ENCODE data around the gene DDX24.
A peak's percentile ranks its signal among the peaks of the same experiment; 100 is the strongest.

DDX24 gene

GRCh38 chr14:94080621-94081385 lies at the start of gene DDX24, which contains the start of gene IFI27L1:
DDX24 (minus strand) TSS chr14:94081202; CDS start chr14:94079742, 1,460 bp downstream.
IFI27L1 (plus strand) TSS chr14:94081310; CDS start chr14:94096938, 15,628 bp downstream.
- peak; percentile 82 for DNase-seq (ENCODE audit: low read depth)
- no peak for TF ChIP-seq CTCF (IDR thresholded peaks at IDR 0.05; ENCODE audit: low read depth, low read length, missing control alignments)
- H3K4me3 ChIP-seq (ENCODE audit: low read depth, low read length) = peak within 1 kb of the TSS; percentile 93
- in situ Hi-C loops (cut with HindIII; ENCODE audit: low sequenced_read_pairs) = no loop called here

GRCh38 chr14:94129758-94130414 lies 48.9 kb upstream of the DDX24 start:
- peak overlapping the region; percentile 57 for H3K4me3 ChIP-seq (ENCODE audit: low read depth, low read length)
- in situ Hi-C loops (cut with HindIII; ENCODE audit: low sequenced_read_pairs) = no loop called here
- DNase-seq (ENCODE audit: low read depth) = no peak
- TF ChIP-seq CTCF (IDR thresholded peaks at IDR 0.05; ENCODE audit: low read depth, low read length, missing control alignments) = no peak

GRCh38 chr14:94129111-94129757 lies 48.2 kb upstream of the DDX24 start, which contains the start of gene IFI27L2:
IFI27L2 (minus strand) TSS chr14:94129604; CDS start chr14:94129564, 40 bp downstream.
- in situ Hi-C loops (cut with HindIII; ENCODE audit: low sequenced_read_pairs) = no loop called here
- no peak for DNase-seq (ENCODE audit: low read depth)
- H3K4me3 ChIP-seq (ENCODE audit: low read depth, low read length) = peak within 1 kb of the TSS; percentile 57
- peak; percentile 13 for TF ChIP-seq CTCF (IDR thresholded peaks at IDR 0.05; ENCODE audit: low read depth, low read length, missing control alignments)

- no peak for DNase-seq (ENCODE audit: low read depth)
- in situ Hi-C loops (cut with HindIII; ENCODE audit: low sequenced_read_pairs) = no loop called here
- no peak for TF ChIP-seq CTCF (IDR thresholded peaks at IDR 0.05; ENCODE audit: low read depth, low read length, missing control alignments)
- peak overlapping the region; percentile 57 for H3K4me3 ChIP-seq (ENCODE audit: low read depth, low read length)
These were observed 47.3 kb upstream of the DDX24 start for GRCh38 chr14:94128216-94128839.

DNA sequence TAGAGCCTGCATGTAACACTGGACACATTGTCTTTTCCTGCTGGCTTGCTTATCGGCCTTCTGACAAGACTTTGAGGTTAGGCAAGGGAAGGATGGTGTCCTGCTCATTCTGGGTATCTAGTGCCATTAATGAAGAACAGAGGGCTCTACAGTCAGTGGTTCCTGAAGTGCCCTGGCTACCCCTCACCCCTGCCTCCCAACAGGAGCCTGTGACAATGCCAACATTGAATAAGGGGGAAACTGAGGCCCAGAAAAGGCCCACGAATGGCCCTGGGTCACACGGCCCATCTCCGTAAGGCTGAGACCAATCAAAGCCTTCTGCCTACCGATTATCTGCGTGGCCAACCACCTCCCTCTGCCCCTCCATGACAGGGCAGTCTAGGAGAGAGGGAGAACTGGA lies 46.3 kb upstream of the DDX24 start:
- TF ChIP-seq CTCF (IDR thresholded peaks at IDR 0.05; ENCODE audit: low read depth, low read length, missing control alignments) = no peak
- in situ Hi-C loops (cut with HindIII; ENCODE audit: low sequenced_read_pairs) = no loop called here
- no peak overlapping the region for H3K4me3 ChIP-seq (ENCODE audit: low read depth, low read length)
- no peak for DNase-seq (ENCODE audit: low read depth)

DNA sequence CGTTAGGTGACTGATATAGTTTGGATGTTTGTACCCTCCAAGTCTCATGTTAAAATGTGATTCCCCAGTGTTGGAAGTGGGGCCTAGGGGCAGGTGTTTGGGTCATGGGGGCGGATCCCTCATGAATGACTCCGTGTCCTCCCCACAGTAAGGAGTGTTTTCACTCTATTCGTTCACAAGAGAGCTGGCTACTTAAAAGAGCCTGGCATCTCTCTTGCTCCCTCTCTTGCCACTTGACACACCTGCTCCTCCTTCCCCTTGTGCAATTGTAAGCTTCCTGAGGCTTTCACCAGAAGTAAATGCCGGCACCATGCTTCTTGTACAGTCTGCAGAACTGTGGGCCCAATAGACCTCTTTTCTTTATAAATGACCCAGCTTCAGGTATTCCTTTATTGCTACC lies 45.8 kb upstream of the DDX24 start:
- in situ Hi-C loops (cut with HindIII; ENCODE audit: low sequenced_read_pairs) = no loop called here

More for the DNA sequence above, 45.8 kb upstream of the DDX24 start:
- DNase-seq (ENCODE audit: low read depth) = no peak
- no peak overlapping the region for H3K4me3 ChIP-seq (ENCODE audit: low read depth, low read length)
- TF ChIP-seq CTCF (IDR thresholded peaks at IDR 0.05; ENCODE audit: low read depth, low read length, missing control alignments) = no peak
